ENCODE data around the gene ORAI2. TPM values are rescaled to one million over a fixed set of nuclear protein-coding genes. Genes with fewer than 3 reads are reported as not detected.

The ORAI2 gene
- total and polyA plus RNA-seq, 2 donors (not counting 3 experiments of a cell fraction or from before 2014, with no cell fraction given): 84.1 to 99.1 TPM

GRCh38 chr7:102398543-102398942 lies 34.8 kb upstream of the ORAI2 start:
- dilution Hi-C loops (cut with MboI; ENCODE audit: extremely low pct_ligation_motif_present, low sequenced_read_pairs): no loop called here
- Histone ChIP-seq H3K27me3 (ENCODE audit: control insufficient read depth in 2 of 2, insufficient read depth in 2 of 2, low read length in 2 of 2) (no peaks in the 10 kb centered on the region), H3K9me3 (replicated peaks; ENCODE audit: control insufficient read depth, insufficient read depth, low read length) (no peaks in the 10 kb centered on the region), H3K79me2 (ENCODE audit: control insufficient read depth, insufficient read depth, low read length) (peaks cover 13% of the 10 kb centered on the region), H3K36me3 (ENCODE audit: control insufficient read depth in 2 of 2, extremely low read depth in 1 of 2, insufficient read depth in 2 of 2, low read length in 2 of 2) (peaks cover 8 to 14% of the 10 kb centered on the region in 2 experiments), H4K20me1 (replicated peaks; ENCODE audit: control insufficient read depth, extremely low read depth, insufficient read depth, low read length) (no peaks in the 10 kb centered on the region), H3K27ac (ENCODE audit: insufficient read depth, low read depth, low read length) (no peak overlapping the region), H3K4me1 (ENCODE audit: control insufficient read depth, extremely low read depth, insufficient read depth, low read length) (peaks cover 13% of the 10 kb centered on the region), H3K9ac (replicated peaks; ENCODE audit: extremely low read depth, insufficient read depth, low read length) (no peak overlapping the region), H3K4me2 (ENCODE audit: insufficient read depth, low read length) (no peak overlapping the region), H3K4me3 (replicated peaks in 1 of 3; ENCODE audit: insufficient read depth in 1 of 3, low read depth in 1 of 3, low read length in 3 of 3) (no peak overlapping the region), H3K9me1 (replicated peaks; ENCODE audit: control insufficient read depth, extremely low read depth, insufficient read depth, low read length) (no peaks in the 10 kb centered on the region), H2AFZ (ENCODE audit: low read depth, low read length) (no peak overlapping the region)
- ChIA-PET POLR2A (no interaction called here), CTCF (no interaction called here)
- no peak for TF ChIP-seq GATA2 (IDR thresholded peaks at IDR 0.05; ENCODE audit: insufficient read depth, insufficient read length, low read depth, low read length)
- no peak for TF ChIP-seq POLR2A (IDR thresholded peaks at IDR 0.05; ENCODE audit: low read depth, low read length)
- no peak for TF ChIP-seq MYC (IDR thresholded peaks at IDR 0.05; ENCODE audit: low read depth, low read length)
- no peak for TF ChIP-seq MAX (IDR thresholded peaks at IDR 0.05; ENCODE audit: insufficient read depth, insufficient read length)
- no peak for TF ChIP-seq JUN (IDR thresholded peaks at IDR 0.05; ENCODE audit: borderline replicate concordance, insufficient read depth, insufficient read length, low read depth)
- no peak for TF ChIP-seq EZH2 (IDR thresholded peaks at IDR 0.05; ENCODE audit: borderline replicate concordance, low read depth, low read length, severe bottlenecking)
- TF ChIP-seq POLR2AphosphoS5 (IDR thresholded peaks at IDR 0.05; ENCODE audit: insufficient read depth, low read depth, low read length): no peak
- TF ChIP-seq CTCF (IDR thresholded peaks at IDR 0.05; ENCODE audit: extremely low read depth in 1 of 2, insufficient read depth in 1 of 2, low read depth in 1 of 2, low read length in 2 of 2): no peak
- no peak for TF ChIP-seq FOS (IDR thresholded peaks at IDR 0.05; ENCODE audit: borderline replicate concordance, insufficient read depth, low read length)
- DNase-seq (ENCODE audit: low read depth, low spot score) (no peak), FAIRE-seq (no peak)
- intact Hi-C loops (cut with micrococcal nuclease): loop anchor here (10.0 kb wide), 1 partner anchor 714 kb away; no protein-coding TSS in a partner anchor
- BruUV-seq (replicated peaks): no TSS peak

Measured in endothelial cell of umbilical vein (primary cell).